Endothelial cell of umbilical vein (primary cell): ENCODE measurements around the gene NOXA1. TPM values are rescaled to one million over a fixed set of nuclear protein-coding genes. Genes with fewer than 3 reads are reported as not detected.

ENCODE experiments used
- BruUV-seq: library from RNA; stranded (reverse); fragments of 400-500 nt; replicated peaks from 2 replicates; lab custom pipeline; 2021; lab: Mats Ljungman, UMichigan
- CTCF ChIA-PET: fragments of 300-600, 350-600 bp; sonication (Branson Sonifier 250); formaldehyde crosslinking; loops from one replicate; lab custom pipeline; 2021; ENCODE audit warnings: antibody characterized with exemption, inconsistent platforms; lab: Charles Lee
- POLR2A ChIA-PET: fragments of 300-600, 350-600 bp; sonication (Branson Sonifier 250); formaldehyde crosslinking; loops from one replicate; lab custom pipeline; 2021; ENCODE audit warnings: antibody characterized with exemption, inconsistent platforms; lab: Charles Lee
- DNase-seq: peaks from one replicate; pipeline ENCODE4 v3.0.0-alpha.2; 2011; ENCODE audit warnings: low read depth, low spot score
- FAIRE-seq: peaks from 2 replicates; lab custom pipeline; 2011; peaks lifted over from hg19 to GRCh38; lab: Jason Lieb, UNC
- H2AFZ ChIP-seq: 2 replicates; pipeline ENCODE4 v1.6.0; 2012; ENCODE audit warnings: low read depth, low read length, control low read depth, inconsistent platforms
- H3K27ac ChIP-seq: 2 replicates; pipeline ENCODE4 v1.5.1; 2011; ENCODE audit warnings: low read depth, mild to moderate bottlenecking, control low read depth, low read length, moderate library complexity; ENCODE audit not compliant: insufficient read depth
- H3K27me3 ChIP-seq, 2 experiments: 2 replicates each; pipeline versions ENCODE4 v1.6.0 to v1.6.1; 2011; ENCODE audit warnings: low read length in 2 of 2, mixed read lengths in 1 of 2; ENCODE audit not compliant: control insufficient read depth in 2 of 2, insufficient read depth in 2 of 2
- H3K36me3 ChIP-seq, 2 experiments: 2 replicates in 1 of 2; 3 replicates in 1 of 2; pipeline ENCODE4 v1.5.1; 2011; ENCODE audit warnings: low read length in 2 of 2, mild to moderate bottlenecking in 1 of 2, moderate library complexity in 1 of 2; ENCODE audit not compliant: control insufficient read depth in 2 of 2, insufficient read depth in 2 of 2; ENCODE audit errors: extremely low read depth in 1 of 2
- H3K4me1 ChIP-seq: 3 replicates; pipeline ENCODE4 v1.5.1; 2011; ENCODE audit warnings: mild to moderate bottlenecking, low read length; ENCODE audit not compliant: control insufficient read depth, insufficient read depth; ENCODE audit errors: extremely low read depth
- H3K4me2 ChIP-seq: 2 replicates; pipeline ENCODE4 v1.6.1; 2011; ENCODE audit warnings: low read length, control low read depth, mixed read lengths; ENCODE audit not compliant: insufficient read depth
- H3K4me3 ChIP-seq, 3 experiments: fragments of 200-600 bp in 1 of 3; sonication (generic), shearing (Covaris generic) in 1 of 3; replicated peaks in 1 of 3; 2 replicates each; pipeline ENCODE4 v1.5.1; 2011 to 2016; ENCODE audit warnings: control low read depth in 3 of 3, low read length in 3 of 3, mild to moderate bottlenecking in 2 of 3, inconsistent platforms in 1 of 3, low read depth in 1 of 3, moderate library complexity in 1 of 3; ENCODE audit not compliant: insufficient read depth in 1 of 3
- H3K79me2 ChIP-seq: 2 replicates; pipeline ENCODE4 v1.6.0; 2012; ENCODE audit warnings: low read length, inconsistent platforms; ENCODE audit not compliant: control insufficient read depth, insufficient read depth
- H3K9ac ChIP-seq: replicated peaks from 2 replicates; pipeline ENCODE3; 2011; ENCODE audit warnings: low read length, control low read depth; ENCODE audit not compliant: insufficient read depth; ENCODE audit errors: extremely low read depth
- H3K9me1 ChIP-seq: replicated peaks from 3 replicates; pipeline ENCODE4 v1.6.0; 2011; ENCODE audit warnings: mild to moderate bottlenecking, low read length; ENCODE audit not compliant: control insufficient read depth, insufficient read depth; ENCODE audit errors: extremely low read depth
- H3K9me3 ChIP-seq: replicated peaks from 2 replicates; pipeline ENCODE4 v1.5.1; 2012; ENCODE audit warnings: low read length, inconsistent platforms; ENCODE audit not compliant: control insufficient read depth, insufficient read depth
- H4K20me1 ChIP-seq: replicated peaks from 2 replicates; pipeline ENCODE3; 2011; ENCODE audit warnings: mild to moderate bottlenecking, low read length; ENCODE audit not compliant: control insufficient read depth, insufficient read depth; ENCODE audit errors: extremely low read depth
- CTCF ChIP-seq, 2 donors: IDR thresholded peaks; 1 replicate in 1 of 2; 2 replicates in 1 of 2; pipeline ENCODE4 v1.5.1; 2011; ENCODE audit warnings: low read length in 2 of 2, mild to moderate bottlenecking in 2 of 2, moderate library complexity in 2 of 2, control low read depth in 1 of 2, inconsistent platforms in 1 of 2, low read depth in 1 of 2; ENCODE audit not compliant: insufficient read depth in 1 of 2; ENCODE audit errors: extremely low read depth in 1 of 2
- EZH2 ChIP-seq: IDR thresholded peaks from 2 replicates; pipeline ENCODE4 v1.6.1; 2012; ENCODE audit warnings: borderline replicate concordance, low read depth, mild to moderate bottlenecking, moderate library complexity, low read length, inconsistent platforms; ENCODE audit not compliant: severe bottlenecking
- FOS ChIP-seq: IDR thresholded peaks from 2 replicates; pipeline ENCODE4 v1.6.1; 2011; ENCODE audit warnings: mild to moderate bottlenecking, low read length, moderate library complexity, borderline replicate concordance; ENCODE audit not compliant: insufficient read depth
- GATA2 ChIP-seq: IDR thresholded peaks from 2 replicates; pipeline ENCODE4 v1.7.0; 2011; ENCODE audit warnings: low read depth, mild to moderate bottlenecking, moderate library complexity, mixed read lengths, low read length; ENCODE audit not compliant: insufficient read length, insufficient read depth
- JUN ChIP-seq: IDR thresholded peaks from 2 replicates; pipeline ENCODE4 v1.6.1; 2011; ENCODE audit warnings: borderline replicate concordance, low read depth; ENCODE audit not compliant: insufficient read length, insufficient read depth
- MAX ChIP-seq: IDR thresholded peaks from 2 replicates; pipeline ENCODE4 v1.6.1; 2011; ENCODE audit not compliant: insufficient read depth, insufficient read length
- MYC ChIP-seq: IDR thresholded peaks from one replicate; pipeline ENCODE4 v1.6.1; 2011; ENCODE audit warnings: mild to moderate bottlenecking, low read depth, low read length
- POLR2A ChIP-seq: IDR thresholded peaks from 2 replicates; pipeline ENCODE4 v1.6.1; 2012; ENCODE audit warnings: low read depth, mild to moderate bottlenecking, control low read depth, low read length
- POLR2AphosphoS5 ChIP-seq: IDR thresholded peaks from 2 replicates; pipeline ENCODE4 v1.6.1; 2012; ENCODE audit warnings: low read depth, mild to moderate bottlenecking, control low read depth, low read length, moderate library complexity; ENCODE audit not compliant: insufficient read depth
- dilution Hi-C: fragments of 300-500 bp; cut with MboI; formaldehyde crosslinking; loops from one replicate; pipeline ENCODE4 v1.15.0; 2019; ENCODE audit warnings: low sequenced_read_pairs; ENCODE audit not compliant: extremely low pct_ligation_motif_present
- intact Hi-C: fragments of 100-400 bp; cut with micrococcal nuclease; formaldehyde crosslinking; loops from one replicate; pipeline ENCODE4 v1.10.0; 2022
- polyA plus RNA-seq, 4 experiments: library from polyadenylated mRNA; depleted of rRNA in 3 of 4; stranded (reverse) in 3 of 4; unstranded in 1 of 4; fragments of >200 nt; gene quantifications; 2 replicates each; pipeline versions ENCODE4 v1.2.1 to v1.2.3, GENCODE V29; 2011 to 2012; ENCODE audit warnings: missing spikeins in 1 of 4
- total RNA-seq: library from RNA; stranded (reverse); gene quantifications from 2 replicates; pipeline ENCODE4 v1.2.3, GENCODE V29; 2021

The NOXA1 gene
- total and polyA plus RNA-seq, 2 donors (not counting 3 experiments of a cell fraction or from before 2014, with no cell fraction given), result 0.40 to 0.91 TPM

GRCh38 chr9:137460363-137461315 is 37.4 kb downstream of the NOXA1 start:
- H3K27me3 ChIP-seq, result no peaks in the 10 kb centered on the region
- no peak overlapping the region for H3K9ac ChIP-seq
- no peak overlapping the region for H3K4me3 ChIP-seq
- H3K4me2 ChIP-seq, result no peak overlapping the region
- H3K9me3 ChIP-seq, result no peaks in the 10 kb centered on the region
- dilution Hi-C loops, result no loop called here
- peaks cover 9% of the 10 kb centered on the region for H3K79me2 ChIP-seq
- H3K27ac ChIP-seq, result no peak overlapping the region
- POLR2A ChIA-PET, result no interaction called here
- no peaks in the 10 kb centered on the region for H4K20me1 ChIP-seq
- H3K36me3 ChIP-seq, result no peaks in the 10 kb centered on the region
- no peak for TF ChIP-seq MAX
- TF ChIP-seq POLR2A, result no peak
- no peak for TF ChIP-seq GATA2
- no peak for TF ChIP-seq EZH2
- no peak for TF ChIP-seq FOS
- TF ChIP-seq JUN, result no peak
- no peak for TF ChIP-seq MYC
- no peak for TF ChIP-seq POLR2AphosphoS5
- TF ChIP-seq CTCF (IDR thresholded peaks at IDR 0.05; ENCODE audit: extremely low read depth in 1 of 2, insufficient read depth in 1 of 2, low read depth in 1 of 2, low read length in 2 of 2), result no peak
- H3K4me1 ChIP-seq, result peaks cover 4% of the 10 kb centered on the region
- no peaks in the 10 kb centered on the region for H3K9me1 ChIP-seq
- CTCF ChIA-PET, result no interaction called here
- DNase-seq (no peak), FAIRE-seq (no peak)
- intact Hi-C loops, result no loop called here
- no TSS peak for BruUV-seq
- H2AFZ ChIP-seq, result no peak overlapping the region
